NCI-H82 treated with DMSO at 0.1 percent for 48 hours (cell line): ENCODE data around the gene TCF7L2.
"Not testable (repeated sequence)": the region's sequence is repeated elsewhere in the genome, so short reads cannot be mapped to it uniquely, and the experiment has no call there.

ENCODE experiments used
- DNase-seq: peaks from one replicate; lab custom pipeline; 2025; ENCODE audit not compliant: unreplicated experiment; lab: John Stamatoyannopoulos, UW

Gene TCF7L2

DNA sequence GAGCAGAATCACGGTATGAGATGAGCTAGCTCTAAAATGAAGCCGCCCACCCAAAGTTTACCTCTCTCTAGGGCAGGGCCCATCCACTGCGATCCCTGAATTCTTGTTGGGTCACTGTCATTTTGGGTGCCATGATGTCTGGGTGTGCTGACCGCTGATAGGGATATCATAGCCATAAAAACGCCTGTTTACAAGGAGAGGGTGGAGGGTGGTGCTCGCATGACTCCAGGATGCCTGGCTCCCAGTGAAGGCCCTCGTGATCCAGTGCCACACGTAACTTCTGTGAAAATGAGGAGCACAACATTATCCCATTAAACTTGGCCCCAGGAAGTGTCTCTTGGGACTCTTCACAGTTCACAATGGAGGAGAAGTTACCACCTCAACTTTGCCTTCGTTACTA lies 139.5 kb downstream of the TCF7L2 start:
- DNase-seq, result no peak

GRCh38 chr10:113091920-113092319 lies 141.9 kb downstream of the TCF7L2 start:
- DNase-seq, result no peak

DNA sequence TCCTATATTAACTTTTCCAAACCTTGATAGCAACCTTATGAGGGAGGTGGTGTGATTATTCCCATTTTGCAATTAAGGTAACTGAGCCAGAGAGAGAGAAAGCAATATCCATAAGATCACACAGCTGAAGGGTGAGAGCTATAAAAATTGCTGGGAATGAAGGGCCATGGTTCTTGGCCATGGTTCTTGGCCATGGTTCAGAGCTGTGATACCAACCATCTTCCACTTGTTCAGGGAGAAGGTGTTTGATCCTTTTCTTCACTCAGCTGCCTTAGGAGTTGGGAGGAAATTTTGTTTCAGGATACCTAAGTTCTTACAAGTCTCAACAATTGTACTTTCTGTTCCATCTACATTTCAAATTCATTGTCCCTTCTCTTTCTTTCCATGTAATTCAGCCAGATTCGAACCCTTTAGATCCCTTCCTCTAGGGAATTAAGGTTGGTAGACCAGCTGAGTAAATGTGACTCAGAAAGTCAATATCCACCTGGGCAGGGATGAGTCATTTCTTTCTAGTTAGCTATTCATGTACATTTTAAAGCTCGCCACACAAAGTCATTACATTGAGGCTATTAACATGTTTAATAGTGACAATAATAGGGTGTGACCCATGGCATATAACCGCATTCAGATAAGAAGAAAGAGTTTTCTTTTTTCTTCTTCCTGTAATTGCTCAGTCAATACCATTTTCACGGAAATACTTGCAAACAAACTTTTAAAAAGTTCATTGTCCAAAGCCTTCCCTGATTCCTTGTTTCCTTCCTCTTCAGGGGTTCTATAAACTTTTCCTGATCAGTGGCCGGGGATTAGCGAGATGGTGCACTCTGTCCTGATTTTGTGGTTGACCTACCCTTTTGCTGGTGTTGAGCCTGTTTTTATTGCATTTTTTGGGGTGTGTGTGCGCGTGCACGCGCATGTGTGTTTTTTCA lies 143.4 kb downstream of the TCF7L2 start:
- DNase-seq, result no peak

DNA sequence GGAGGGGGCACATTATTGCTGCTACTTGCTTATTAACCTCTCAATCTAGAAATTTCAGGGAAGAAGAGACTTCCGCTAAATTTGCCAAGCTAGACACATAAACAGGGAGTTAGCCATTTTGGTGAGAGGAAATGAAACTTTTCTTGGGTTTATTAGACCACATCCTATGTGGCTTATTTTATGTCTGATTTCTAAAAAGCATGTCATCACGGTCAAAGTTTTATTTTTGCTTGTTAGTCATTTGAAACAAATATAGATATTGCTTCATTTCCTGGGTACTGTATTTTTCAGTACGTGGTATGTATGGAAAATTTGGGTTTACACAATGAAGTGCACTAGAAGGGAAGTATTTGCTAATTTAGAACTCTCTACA lies 144.1 kb downstream of the TCF7L2 start:
- no peak for DNase-seq

- no peak for DNase-seq
Observed at GRCh38 chr10:113095419-113096127, 145.5 kb downstream of the TCF7L2 start.

DNA sequence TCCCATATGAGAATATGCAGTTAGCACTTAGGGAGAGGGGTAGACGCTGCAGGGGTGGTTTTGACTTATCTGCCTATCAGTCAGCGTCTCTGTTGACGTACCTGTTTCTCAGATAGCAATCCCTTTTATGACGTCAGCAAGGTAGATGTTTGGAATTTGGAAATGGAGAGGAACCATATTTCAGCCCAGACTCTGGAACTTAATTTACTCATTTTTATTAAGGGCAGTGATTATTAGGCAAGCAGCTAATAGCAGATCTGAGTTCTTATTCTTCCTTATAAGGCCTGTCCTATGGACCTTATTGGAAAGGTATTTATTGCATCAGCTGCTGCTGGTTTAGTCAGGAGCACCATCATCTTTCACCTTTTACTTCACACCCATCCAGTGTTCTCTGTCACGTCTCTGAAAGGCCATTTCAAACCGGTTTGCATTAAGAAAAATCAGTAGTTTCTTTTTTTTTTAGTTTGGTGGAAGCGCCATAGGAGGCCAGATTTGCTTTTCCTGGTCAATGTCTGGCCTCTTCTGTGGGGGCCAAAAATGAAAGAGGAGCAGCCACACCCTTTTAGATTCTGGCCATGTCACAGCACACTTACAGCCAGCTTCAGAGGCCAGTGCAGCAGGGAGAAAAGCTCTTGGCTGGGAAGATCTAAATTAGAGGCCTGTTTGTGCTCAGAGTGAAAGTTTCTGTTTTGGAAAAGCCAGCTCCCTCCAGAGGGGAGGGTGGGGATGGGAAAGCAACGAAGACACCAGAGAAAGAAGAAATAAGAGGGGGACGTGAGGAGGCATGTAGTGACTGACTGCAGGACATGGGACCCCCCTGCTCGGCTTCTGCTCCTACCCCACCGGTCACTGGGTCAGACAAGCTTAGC lies 146.3 kb downstream of the TCF7L2 start:
- no peak for DNase-seq

DNA sequence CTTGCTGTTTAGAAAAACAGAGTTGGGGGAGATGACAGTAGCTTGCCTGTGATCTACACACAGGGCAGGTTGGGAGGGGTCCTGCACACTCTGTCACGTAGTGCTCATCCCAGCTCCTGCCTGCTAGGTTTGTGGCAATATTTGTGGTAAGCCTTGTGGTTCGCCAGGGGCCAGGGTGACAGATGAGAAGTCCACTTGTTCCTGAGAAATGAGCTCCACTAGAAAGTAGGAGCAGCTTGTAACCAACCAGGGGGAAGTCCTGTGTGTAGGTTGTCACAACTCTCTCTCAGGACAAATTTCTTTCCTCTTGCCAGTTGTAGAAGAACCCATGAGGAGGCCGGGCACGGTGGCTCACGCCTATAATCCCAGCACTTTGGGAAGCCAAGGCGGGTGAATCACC lies 147.0 kb downstream of the TCF7L2 start:
- no peak for DNase-seq

GRCh38 chr10:113099431-113100183 lies 149.6 kb downstream of the TCF7L2 start:
- DNase-seq, result peak; percentile 51

DNA sequence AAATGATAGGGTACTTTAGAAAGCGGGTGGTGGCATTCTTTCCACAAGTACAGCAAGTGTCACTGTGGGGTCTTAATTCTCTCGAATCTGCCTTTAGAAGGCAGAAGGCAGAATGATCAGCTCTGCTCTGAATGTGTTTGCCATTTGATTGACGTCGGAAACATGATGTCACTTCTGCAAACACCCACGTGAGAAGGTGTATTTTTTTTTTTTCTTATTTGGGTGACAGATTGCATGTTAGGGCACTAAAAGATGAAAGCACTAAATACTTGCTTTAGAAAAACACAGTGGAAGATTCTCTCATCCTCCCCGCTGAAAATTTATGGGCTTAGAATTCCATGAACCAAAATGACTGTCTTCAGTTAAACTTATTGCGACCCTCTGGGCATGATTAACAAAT lies 150.2 kb downstream of the TCF7L2 start:
- no peak for DNase-seq

DNA sequence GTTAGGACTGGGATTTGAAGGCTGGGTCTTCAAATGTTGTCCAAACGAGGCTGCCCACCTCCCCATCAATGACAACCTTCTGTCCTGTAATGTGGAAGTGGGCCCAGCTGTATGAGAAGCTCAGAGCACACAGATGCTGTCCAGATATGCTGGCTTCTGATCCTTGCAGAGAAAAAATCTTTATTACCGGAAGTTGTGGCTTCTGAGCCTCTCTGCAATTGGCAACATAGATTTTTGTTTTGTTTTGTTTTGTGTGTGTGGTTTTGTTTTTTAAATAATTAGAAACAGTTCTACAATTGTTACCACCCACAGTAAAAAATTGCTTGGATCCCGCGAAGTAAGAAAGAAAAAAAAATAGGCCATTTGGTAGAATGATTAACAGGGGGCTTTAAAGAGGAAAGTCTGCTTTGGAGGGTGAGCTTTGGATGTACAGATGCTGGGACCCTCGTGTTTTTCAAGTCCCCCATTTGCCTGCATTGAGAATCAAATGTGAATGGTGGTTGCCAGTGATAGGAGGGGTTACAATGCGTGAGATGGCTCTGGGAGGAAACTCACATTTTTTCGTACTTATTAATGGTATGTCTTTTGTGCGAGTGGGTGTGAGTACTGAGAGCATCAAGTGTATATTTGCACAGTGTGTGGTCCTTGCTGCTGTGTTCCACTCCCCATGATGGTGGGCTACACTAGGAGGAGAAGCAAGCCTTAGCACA lies 153.2 kb downstream of the TCF7L2 start:
- no peak for DNase-seq

- peak; percentile 9 for DNase-seq
Observed at GRCh38 chr10:113104047-113104446, 154.0 kb downstream of the TCF7L2 start.

- DNase-seq, result no peak
Observed at GRCh38 chr10:113108194-113108835, 158.3 kb downstream of the TCF7L2 start.

DNA sequence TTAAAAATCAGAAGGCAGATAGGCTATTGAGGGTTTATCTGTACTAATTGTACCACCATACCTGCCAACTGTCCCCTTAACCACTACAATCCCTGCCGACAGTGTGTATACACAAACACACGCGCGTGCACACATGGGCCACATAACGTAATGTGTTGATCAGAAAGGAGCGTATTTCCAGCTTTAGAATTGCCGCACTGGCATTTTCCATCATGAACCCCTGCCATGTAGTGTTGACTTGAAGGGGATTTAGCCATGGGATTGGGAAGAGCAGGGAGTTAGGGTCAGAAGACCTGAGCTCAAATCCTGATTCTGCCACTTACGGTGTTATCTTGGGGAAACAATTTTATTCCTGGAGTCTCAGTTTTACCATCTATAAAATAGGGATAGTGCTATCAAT lies 158.9 kb downstream of the TCF7L2 start:
- no peak for DNase-seq

DNA sequence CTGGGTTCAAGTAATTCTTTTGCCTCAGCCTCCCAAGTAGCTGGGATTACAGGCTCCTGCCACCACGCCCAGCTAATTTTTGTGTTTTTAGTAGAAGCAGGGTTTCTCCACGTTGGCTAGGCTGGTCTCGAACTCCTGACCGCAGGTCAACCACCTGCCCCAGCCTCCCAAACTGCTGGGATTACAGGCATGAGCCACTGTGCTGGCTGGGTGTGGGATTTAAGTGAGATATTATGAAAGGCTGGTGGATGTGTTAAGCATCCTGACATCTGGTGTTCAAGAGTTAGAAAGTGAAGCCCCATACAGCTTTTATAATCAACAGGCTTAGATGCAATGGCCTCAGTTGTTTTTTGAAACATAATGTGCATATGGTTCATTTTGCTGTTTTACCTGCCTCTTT lies 159.4 kb downstream of the TCF7L2 start:
- DNase-seq, result not testable (repeated sequence)

GRCh38 chr10:113111260-113111659 lies 161.2 kb downstream of the TCF7L2 start:
- DNase-seq, result no peak

DNA sequence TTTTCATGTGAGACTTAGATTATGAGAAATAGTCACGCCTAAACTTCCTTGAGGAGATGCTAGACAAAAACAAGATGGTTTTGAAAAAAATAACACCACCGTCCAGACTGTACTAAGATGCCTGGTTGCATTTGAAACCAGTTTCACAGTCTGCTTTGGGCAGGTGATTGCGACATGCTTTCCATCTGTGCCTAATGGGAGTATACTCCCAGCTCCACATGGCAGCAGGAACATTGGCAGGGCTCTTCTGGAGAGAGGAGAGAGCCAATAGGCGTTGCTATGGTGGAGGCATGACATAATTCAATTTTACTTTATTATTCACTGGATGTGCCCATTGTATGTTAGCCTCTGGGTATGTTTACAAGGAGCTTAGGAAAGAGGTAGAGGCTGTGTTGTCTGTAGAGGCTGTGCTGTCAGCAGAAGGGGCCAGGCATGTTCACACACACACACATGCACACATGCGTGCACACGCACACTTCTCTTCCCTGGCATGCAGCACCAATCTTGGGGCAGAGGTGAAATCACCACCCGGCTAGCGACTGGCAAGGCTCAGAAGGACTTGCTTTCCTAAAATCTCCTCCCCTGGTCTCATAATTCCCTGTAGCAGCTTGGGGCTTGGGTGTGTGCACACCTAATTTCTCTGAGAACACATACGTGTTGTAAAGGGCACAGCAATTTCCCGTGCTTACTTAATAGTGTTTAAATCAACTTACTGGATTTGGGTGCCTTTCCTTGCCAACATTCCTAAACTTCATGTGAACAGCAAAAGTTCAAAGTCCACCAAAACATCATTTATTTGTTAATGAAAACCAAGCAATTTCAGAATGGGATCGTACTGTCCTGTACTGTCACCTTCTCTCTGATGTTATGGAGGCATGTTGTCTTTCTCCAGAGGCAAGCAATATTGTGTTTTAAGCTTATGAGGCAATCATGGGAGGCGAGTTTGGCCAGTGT lies 162.1 kb downstream of the TCF7L2 start:
- DNase-seq, result no peak

- DNase-seq, result no peak
Observed at GRCh38 chr10:113113241-113113640, 163.2 kb downstream of the TCF7L2 start.

DNA sequence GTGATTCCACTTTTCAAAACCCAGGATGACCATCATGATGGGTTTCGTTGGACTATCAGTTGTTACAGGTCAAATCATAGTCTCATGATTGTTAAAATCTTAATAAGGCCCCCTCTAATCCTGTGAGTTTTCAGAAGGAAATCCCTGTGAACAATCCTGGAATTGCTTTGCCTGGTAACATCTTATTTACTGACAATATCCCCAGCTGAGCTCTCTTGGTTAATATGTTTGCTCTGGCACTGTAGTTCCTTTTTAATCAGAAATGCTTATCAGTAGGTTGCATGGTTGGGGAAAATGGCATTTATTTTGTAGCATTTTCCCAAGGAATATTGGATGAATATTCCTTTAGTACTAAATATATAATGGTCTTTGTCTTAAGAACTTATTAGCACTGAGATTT lies 163.9 kb downstream of the TCF7L2 start:
- DNase-seq, result no peak
